BJ (cell line): Measurements from ENCODE around the gene SOD2. TPM values are rescaled to one million over a fixed set of nuclear protein-coding genes. Genes with fewer than 3 reads are reported as not detected.
"Not testable (repeated sequence)": the region's sequence is repeated elsewhere in the genome, so short reads cannot be mapped to it uniquely, and the experiment has no call there.

ENCODE experiments used
- CTCF ChIA-PET: fragments of 350-600 bp; formaldehyde crosslinking; extraction: SDS; loops from one replicate; lab custom pipeline; 2021; ENCODE audit warnings: antibody characterized with exemption, inconsistent platforms; lab: Yijun Ruan, JAX
- POLR2A ChIA-PET: fragments of 300-600 bp; sonication (Branson Sonifier 250); formaldehyde crosslinking; extraction: SDS; loops from one replicate; lab custom pipeline; 2021; ENCODE audit warnings: antibody characterized with exemption; lab: Charles Lee
- DNase-seq: peaks from one replicate; pipeline ENCODE4 v3.0.0-alpha.2; 2011; ENCODE audit warnings: low read depth
- H3K27me3 ChIP-seq: 2 replicates; pipeline ENCODE4 v1.6.0; 2011; ENCODE audit warnings: low read length; ENCODE audit not compliant: control insufficient read depth, insufficient read depth
- H3K36me3 ChIP-seq: 2 replicates; pipeline ENCODE4 v1.5.1; 2011; ENCODE audit warnings: low read length; ENCODE audit not compliant: control insufficient read depth, insufficient read depth
- H3K4me3 ChIP-seq: 2 replicates; pipeline ENCODE4 v1.5.1; 2011; ENCODE audit warnings: low read depth, mild to moderate bottlenecking, control low read depth, low read length
- polyA plus RNA-seq: library from polyadenylated mRNA; depleted of rRNA; stranded (reverse); fragments of >200 nt; gene quantifications from 2 replicates; pipeline ENCODE4 v1.2.3, GENCODE V29; 2011
- TF ChIP-seq, protein P1 (sequence below): IDR thresholded peaks from 2 replicates; pipeline ENCODE4 v1.5.1; 2011; ENCODE audit warnings: low read depth, mild to moderate bottlenecking, control low read depth, inconsistent platforms, low read length, moderate library complexity; ENCODE audit not compliant: insufficient read depth

Gene SOD2
- polyA plus RNA-seq, 1 experiment: 39.4 TPM

DNA sequence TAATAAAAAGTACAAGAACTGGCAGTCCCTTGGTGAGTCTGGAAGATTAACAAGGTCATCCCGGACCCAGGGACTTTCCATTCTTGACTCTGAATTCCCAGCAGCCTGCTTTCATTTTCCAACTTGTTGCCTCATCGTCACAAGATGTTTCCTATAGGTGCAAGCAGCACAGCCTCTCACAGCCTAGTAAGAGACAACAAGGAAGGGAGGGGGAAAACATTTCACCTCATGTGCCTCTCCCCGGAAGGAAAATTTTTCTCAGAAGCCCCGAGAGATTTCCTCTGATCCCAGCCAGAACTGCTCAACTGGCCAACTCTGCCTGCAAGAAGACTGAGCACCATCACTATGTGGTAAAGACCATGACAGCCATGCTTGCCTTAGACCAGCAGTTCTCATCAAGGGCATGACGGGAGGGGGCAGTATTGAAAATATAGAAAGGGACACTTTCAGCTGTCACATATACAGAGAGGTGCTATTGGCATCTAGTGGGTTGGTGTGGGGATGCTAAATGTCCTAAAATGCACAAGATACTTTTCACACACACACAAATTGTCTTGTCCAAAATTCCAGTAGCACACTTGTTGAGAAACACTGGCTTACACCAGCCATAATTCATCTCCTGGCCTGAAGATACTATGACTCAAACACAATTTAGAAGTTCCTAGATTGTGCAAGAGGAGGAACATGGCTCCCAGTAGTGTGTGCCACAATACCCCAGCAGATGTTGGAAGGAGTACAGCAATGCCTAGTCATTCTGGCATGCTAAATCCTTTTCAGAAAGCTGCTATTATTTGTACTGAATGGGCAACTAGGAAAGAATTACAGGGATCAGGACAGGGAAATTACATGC is 23.4 kb upstream of the SOD2 start:
- Histone ChIP-seq H3K4me3 (no peak overlapping the region), H3K36me3 (no peaks in the 10 kb centered on the region), H3K27me3 (no peaks in the 10 kb centered on the region)
- TF ChIP-seq, protein P1, sequence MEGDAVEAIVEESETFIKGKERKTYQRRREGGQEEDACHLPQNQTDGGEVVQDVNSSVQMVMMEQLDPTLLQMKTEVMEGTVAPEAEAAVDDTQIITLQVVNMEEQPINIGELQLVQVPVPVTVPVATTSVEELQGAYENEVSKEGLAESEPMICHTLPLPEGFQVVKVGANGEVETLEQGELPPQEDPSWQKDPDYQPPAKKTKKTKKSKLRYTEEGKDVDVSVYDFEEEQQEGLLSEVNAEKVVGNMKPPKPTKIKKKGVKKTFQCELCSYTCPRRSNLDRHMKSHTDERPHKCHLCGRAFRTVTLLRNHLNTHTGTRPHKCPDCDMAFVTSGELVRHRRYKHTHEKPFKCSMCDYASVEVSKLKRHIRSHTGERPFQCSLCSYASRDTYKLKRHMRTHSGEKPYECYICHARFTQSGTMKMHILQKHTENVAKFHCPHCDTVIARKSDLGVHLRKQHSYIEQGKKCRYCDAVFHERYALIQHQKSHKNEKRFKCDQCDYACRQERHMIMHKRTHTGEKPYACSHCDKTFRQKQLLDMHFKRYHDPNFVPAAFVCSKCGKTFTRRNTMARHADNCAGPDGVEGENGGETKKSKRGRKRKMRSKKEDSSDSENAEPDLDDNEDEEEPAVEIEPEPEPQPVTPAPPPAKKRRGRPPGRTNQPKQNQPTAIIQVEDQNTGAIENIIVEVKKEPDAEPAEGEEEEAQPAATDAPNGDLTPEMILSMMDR: no peak
- peak; percentile 93 for DNase-seq
- POLR2A ChIA-PET: interaction anchor here (0.6 kb wide), 1 partner anchor 11 kb away, joined by 3 read pairs; the partner anchor contains the start of gene WTAP
- CTCF ChIA-PET: interaction anchor here (0.6 to 1.7 kb wide), 4 partner anchors 10 to 1700 kb away, joined by 3 to 6 read pairs (median 4); partner anchors contain the start of gene WTAP

DNA sequence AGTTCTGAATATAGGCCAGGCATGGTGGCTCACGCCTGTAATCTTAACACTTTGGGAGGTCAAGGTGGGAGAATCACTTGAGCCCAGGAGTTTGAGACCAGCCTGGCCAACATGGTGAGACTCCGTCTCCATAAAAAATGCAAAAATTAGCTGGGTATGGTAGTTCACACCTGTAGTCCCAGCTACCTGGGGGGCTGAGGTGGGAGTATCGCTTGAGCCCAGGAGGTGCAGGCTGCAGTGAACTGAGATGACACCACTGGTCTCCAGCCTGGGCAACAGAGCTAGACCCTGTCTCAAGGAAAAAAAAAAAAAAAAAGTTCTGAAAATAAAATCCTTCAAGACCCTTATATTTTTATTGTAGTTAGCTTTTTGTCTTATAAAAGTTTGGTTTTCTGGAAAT is 22.6 kb upstream of the SOD2 start:
- H3K27me3 ChIP-seq: no peaks in the 10 kb centered on the region
- POLR2A ChIA-PET: no interaction called here
- no peaks in the 10 kb centered on the region for H3K36me3 ChIP-seq
- CTCF ChIA-PET: interaction anchor here (1.5 kb wide), 1 partner anchor 14 kb away, joined by 3 read pairs; no protein-coding TSS in a partner anchor
- H3K4me3 ChIP-seq: no peak overlapping the region
- TF ChIP-seq, protein P1: no peak
- DNase-seq: no peak

DNA sequence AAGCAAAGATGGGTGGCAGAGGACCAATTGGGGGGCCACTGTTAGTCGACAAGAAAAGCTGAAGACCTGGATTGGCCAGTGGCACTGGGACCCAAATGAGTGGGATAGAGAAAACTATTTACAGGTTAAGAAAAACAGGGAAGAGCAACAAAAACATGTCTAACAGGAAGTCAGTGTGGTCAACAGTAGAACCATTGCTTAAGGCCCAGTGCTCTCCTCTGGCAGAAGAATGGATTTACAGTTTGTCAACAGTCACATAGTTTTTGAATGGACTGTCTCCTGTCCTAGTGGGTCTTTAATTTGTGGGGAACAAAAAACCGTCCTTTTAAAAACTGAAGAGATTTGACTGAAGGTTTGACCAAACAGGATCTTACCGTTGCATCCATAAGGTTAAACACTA is 22.1 kb upstream of the SOD2 start:
- ChIA-PET CTCF (interaction anchor here (1.5 kb wide), 1 partner anchor 14 kb away, joined by 3 read pairs; no protein-coding TSS in a partner anchor), POLR2A (no interaction called here)
- DNase-seq: no peak

DNA sequence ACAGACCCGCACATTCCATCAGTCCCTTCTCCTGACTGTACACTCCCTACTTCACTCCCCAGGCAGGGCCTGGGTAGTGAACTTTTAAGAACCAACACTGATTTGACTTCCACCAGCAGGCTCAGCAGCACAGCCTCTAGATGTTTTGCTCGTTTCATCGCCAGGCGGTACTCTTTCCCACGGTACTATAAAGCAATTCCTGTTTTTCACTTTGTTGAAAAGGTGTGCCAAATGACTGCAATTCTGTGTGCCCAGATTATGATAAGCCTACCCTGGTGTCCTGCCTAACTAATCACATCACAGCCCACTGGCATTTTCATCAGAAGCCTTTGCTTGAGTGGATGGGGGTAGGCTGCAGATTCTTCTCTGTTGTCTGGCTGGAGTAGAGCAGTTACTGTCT is 21.4 kb upstream of the SOD2 start:
- ChIA-PET POLR2A (interaction anchor here (0.6 kb wide), 1 partner anchor 78 kb away, joined by 8 read pairs; no protein-coding TSS in a partner anchor), CTCF (interaction anchor here (1.5 kb wide), 1 partner anchor 13 kb away, joined by 3 read pairs; no protein-coding TSS in a partner anchor)
- Histone ChIP-seq H3K36me3 (no peaks in the 10 kb centered on the region), H3K4me3 (no peak overlapping the region), H3K27me3 (no peaks in the 10 kb centered on the region)
- DNase-seq: no peak
- TF ChIP-seq, protein P1: no peak

More for the DNA sequence above, 22.1 kb upstream of the SOD2 start:
- TF ChIP-seq, protein P1: no peak
- Histone ChIP-seq H3K4me3 (no peak overlapping the region), H3K27me3 (no peaks in the 10 kb centered on the region), H3K36me3 (no peaks in the 10 kb centered on the region)

DNA sequence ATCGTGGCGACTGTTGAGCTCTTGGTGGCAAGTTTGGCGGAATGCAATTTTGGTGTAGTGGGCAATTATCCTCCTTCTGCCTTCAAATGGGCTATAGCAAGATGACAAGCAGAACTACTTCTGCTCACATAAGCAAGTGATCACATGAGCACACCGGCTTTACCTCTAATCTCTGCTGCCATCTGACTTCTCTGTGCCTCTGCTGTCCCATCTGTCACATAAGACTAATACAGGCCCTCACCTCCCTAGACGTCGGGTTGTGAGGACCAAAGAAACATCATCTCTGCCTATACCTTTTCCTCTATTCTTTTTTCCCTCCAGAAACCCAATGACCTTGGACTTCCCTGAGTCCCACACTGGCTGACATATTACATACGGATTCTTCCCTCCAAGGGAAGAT is 20.9 kb upstream of the SOD2 start:
- TF ChIP-seq, protein P1: no peak
- Histone ChIP-seq H3K36me3 (no peaks in the 10 kb centered on the region), H3K4me3 (no peak overlapping the region), H3K27me3 (no peaks in the 10 kb centered on the region)
- DNase-seq: no peak
- ChIA-PET CTCF (interaction anchor here (1.6 kb wide), 1 partner anchor 22 kb away, joined by 5 read pairs; no protein-coding TSS in a partner anchor), POLR2A (interaction anchor here (0.6 kb wide), 1 partner anchor 79 kb away, joined by 8 read pairs; no protein-coding TSS in a partner anchor)

DNA sequence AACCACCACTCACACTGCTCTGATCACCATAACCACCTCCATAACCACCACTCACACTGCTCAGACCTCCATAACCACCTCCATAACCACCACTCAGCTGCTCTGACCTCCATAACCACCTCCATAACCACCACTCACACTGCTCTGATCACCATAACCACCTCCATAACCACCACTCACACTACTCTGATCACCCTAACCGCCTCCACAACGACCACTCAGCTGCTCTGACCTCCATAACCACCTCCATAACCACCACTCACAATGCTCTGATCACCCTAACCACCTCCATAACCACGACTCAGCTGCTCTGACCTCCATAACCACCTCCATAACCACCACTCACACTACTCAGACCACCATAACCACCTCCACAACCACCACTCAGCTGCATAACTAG is 19.3 kb upstream of the SOD2 start:
- POLR2A ChIA-PET, DNase-seq, H3K27me3 ChIP-seq, H3K36me3 ChIP-seq, H3K4me3 ChIP-seq: not testable (repeated sequence)
- CTCF ChIA-PET: interaction anchor here (0.7 to 1.6 kb wide), 2 partner anchors 20 to 548 kb away, joined by 3 to 5 read pairs; no protein-coding TSS in a partner anchor

DNA sequence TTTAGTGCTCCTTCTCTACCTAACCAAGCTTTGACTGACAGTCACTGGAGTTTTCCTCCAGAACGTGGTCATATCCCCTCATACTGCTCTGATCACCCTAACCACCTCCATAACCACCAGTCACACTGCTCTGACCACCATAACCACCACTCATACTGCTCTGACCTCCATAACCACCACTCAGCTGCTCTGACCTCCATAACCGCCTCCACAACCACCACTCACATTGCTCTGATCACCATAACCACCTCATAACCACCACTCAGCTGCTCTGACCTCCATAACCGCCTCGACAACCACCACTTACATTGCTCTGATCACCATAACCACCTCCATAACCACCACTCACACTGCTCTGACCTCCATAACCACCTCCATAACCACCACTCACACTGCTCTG is 17.6 kb upstream of the SOD2 start:
- H3K4me3 ChIP-seq, POLR2A ChIA-PET, H3K27me3 ChIP-seq, DNase-seq, H3K36me3 ChIP-seq: not testable (repeated sequence)
- CTCF ChIA-PET: interaction anchor here (0.9 kb wide), 1 partner anchor 10 kb away, joined by 3 read pairs; no protein-coding TSS in a partner anchor
